WTC11 (cell line): ENCODE results near the gene ADAMTS7.

ENCODE experiments used
- FOXK1 ChIP-seq: sonication (generic); formaldehyde crosslinking; IDR thresholded peaks from 2 replicates; pipeline ENCODE4 v1.8.0; 2022; ENCODE audit warnings: mild to moderate bottlenecking, moderate library complexity, missing genetic modification reagents
- FOXP1 ChIP-seq: sonication (generic); formaldehyde crosslinking; IDR thresholded peaks from 2 replicates; pipeline ENCODE4 v1.8.0; 2022; ENCODE audit warnings: missing genetic modification reagents, mild to moderate bottlenecking, moderate library complexity, borderline replicate concordance
- TF ChIP-seq, protein P1 (sequence below): fragments of 200-600 bp; IDR thresholded peaks from 2 replicates; pipeline ENCODE4 v1.8.0; 2022; ENCODE audit warnings: antibody characterized with exemption

DNA sequence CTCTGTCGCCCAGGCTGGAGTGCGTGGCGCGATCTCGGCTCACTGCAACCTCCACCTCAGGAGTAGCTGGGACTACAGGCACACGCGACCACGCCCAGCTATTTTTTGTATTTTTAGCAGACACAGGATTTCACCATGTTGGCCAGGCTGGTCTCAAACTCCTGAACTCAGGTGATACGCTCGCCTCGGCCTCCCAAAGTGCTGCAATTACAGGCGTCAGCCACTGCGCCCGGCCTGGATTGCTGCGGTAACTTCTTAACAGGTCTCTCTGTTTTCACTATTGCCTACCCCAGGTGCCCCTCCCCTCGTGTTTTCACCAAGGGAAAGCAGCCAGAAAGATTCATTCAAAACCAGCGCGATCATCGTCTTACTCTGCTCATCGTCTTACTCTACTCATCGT, 10.5 kb downstream of the ADAMTS7 start:
- TF ChIP-seq, protein P1, sequence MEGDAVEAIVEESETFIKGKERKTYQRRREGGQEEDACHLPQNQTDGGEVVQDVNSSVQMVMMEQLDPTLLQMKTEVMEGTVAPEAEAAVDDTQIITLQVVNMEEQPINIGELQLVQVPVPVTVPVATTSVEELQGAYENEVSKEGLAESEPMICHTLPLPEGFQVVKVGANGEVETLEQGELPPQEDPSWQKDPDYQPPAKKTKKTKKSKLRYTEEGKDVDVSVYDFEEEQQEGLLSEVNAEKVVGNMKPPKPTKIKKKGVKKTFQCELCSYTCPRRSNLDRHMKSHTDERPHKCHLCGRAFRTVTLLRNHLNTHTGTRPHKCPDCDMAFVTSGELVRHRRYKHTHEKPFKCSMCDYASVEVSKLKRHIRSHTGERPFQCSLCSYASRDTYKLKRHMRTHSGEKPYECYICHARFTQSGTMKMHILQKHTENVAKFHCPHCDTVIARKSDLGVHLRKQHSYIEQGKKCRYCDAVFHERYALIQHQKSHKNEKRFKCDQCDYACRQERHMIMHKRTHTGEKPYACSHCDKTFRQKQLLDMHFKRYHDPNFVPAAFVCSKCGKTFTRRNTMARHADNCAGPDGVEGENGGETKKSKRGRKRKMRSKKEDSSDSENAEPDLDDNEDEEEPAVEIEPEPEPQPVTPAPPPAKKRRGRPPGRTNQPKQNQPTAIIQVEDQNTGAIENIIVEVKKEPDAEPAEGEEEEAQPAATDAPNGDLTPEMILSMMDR = no peak
- no peak for TF ChIP-seq FOXP1
- no peak for TF ChIP-seq FOXK1 (CRISPR knock-in tag)
